ENCODE data around the gene KARS1.
"Not testable (repeated sequence)": the region's sequence is repeated elsewhere in the genome, so short reads cannot be mapped to it uniquely, and the experiment has no call there.

The KARS1 gene

DNA sequence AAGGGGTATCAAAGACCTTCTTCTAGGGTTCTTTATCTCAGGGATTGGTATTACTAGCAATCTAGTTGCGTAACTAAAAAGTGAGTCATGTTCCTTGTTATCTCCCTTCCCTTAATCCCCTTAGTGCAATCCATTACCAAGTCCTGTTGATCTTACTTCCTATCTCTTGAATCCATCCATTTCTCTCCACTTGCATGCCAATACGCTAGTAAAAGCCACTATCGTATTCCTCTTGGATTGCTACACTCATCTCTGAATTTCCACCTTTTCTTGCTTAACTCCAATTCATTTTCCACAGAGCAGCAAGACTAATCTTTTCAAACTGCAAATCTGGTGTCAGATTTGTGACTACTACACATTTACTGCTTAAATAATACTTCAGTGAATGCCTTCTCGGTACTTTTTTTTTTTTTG is 22.5 kb downstream of the KARS1 start:
- DNase-seq (ENCODE audit: low spot score): no peak

DNA sequence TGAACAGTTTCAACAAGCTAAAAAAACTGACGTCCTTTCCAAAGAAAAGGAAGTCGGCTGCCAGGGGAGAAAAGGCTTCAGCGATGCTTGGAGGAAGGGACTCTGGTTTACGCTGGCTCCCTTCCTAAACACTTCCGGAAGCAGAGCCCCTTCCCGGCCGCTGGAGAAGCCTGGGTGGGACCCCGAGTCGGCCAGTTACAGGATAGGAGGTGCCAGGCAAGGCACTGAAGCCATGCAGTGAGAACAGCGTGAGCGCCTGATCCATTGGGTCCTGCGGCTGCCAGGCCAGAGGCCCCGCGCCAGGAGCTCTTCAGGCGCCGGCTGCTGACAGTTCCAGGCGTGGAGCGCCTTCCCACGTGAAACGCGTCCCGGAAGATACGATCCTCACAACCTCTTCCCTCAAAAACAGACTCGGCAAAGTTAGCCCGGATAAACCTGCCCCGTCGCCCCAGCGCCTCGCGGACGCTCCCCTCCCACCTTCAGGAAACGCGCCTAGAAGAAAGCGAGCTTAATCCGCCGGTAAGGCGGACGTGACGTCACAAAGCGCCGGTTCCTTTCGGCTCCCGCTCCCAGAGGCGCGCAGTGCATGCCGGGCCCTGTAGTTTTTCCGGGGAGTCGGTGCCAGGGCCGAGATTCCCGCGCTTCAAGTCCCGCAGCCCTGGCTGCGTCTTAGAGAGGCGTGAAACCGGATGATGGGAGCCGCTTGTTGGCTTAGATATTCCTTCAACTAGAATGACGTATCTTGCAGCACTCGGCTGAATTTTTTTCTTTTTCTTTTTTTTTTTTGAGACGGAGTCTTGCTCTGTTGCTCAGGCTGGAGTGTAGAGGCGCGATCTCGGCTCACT is 24.5 kb downstream of the KARS1 start, which contains the start of gene ADAT1:
TSS of gene ADAT1 (minus strand) at position 521 of the 845 bp plus-strand sequence. CDS start 2,482 bp downstream, outside the sequence.
- peak; percentile 97 for DNase-seq (ENCODE audit: low spot score)

DNA sequence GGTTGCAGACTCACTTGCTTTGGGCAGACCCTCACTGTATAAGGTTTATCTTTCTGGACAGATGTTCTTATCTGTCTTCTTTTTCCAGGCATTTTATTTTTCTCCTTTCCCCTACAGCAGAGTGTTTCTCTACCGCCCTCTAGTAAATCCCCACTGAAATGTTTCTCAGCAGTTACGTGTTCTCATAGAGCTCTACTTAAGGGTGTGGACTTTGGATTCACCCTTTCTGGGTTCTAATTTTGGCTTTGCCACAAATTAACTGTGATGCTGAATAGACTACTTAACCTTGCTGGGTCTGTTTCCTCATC is 26.3 kb downstream of the KARS1 start:
- peak; percentile 35 for DNase-seq (ENCODE audit: low spot score)

DNA sequence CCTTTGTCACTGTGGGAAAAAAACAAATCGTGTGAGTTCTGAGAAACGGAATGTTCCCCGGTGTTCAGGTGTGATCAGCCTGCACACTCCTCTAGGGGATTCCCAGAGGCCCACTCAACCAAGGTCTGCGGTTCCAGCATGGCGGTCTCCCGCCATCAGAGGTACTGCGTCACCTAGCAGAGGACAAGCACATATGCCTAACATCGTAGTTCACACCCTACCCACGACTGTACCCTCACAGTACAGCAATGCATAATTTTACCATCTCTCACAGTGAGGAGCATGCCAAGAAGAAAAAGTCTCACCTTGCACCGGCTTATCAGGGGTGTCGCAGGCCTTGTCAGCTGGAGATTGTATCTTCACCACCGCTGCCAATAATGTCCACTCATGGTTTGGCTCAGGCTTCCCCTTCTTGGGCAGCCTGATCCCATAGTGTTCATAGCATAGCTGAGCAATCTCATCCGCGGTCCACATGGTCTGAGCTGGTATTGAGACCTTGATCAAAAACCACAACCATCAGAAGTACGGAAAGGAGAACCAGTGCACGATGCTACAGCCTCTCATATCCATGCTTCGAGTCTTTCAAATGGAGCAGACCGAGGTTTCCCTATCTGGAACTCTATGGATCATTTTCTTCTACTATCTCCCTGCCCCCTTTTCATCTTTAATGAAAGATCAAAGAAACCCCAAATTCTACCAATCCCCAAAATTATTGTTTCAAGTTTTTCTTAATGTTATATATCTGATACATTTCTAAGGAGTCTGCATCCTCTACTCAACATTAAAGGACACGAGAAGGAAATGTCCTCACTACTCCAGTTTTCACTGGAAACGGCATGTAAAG is 26.9 kb downstream of the KARS1 start:
- no peak for DNase-seq (ENCODE audit: low spot score)

DNA sequence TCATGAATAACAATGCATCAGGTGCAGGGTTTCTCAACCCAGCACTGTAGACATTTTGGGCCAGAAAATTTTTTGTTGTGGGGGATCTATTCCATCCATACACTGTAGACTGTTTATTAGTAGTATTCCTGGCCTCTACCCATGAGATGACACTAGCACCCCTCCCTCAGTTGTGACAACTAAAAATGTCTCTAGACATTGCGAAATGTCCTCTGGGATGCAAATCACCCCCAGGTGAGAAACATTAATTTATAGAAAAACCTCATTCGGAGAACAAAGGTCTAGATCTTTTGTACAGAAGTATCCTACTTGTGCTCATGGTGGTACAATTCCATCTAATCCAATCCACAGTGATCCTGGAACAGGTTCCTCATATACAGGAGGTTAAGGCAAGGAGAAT is 28.7 kb downstream of the KARS1 start:
- DNase-seq (ENCODE audit: low spot score): no peak

DNA sequence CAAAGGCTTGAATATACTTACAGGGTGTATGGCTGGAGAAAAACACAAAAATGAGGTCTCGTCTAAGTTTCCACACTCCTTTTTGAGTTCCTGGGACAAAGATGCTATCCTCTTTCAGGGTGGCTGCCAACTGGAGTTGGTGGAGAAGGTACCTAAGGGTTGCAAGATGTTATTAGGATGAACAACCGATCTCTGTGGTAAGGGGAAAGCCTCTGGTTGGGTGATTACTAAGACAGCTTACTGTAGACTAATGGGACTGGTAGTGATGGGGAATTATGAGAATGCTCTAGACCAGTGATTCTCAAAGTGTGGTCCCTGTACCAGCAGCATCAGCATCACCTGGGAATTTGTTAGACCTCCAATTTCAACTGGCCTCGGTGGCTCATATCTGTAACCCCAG is 30.3 kb downstream of the KARS1 start:
- no peak for DNase-seq (ENCODE audit: low spot score)

DNA sequence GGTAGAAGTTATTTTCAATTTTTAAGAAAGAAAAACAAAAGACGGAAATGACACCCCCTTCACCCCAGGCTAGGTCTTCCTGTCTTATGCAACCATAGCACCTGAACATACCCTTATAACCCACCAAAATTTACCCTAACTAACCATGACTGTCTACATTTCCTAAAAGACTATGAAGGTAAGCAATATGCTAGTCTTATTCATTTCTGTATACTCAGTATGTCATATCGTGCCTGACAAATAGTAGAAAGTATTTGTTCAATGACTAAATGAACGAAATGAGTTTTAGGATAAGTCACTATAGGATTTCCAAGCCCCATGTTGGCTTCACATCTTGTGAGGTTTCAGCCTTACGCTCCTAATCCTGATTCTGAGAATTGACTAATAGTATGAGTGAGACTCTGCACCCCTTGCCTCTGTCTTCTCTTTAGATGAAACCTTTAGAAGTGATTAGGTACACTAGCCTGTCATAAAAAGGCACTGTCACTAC is 30.9 kb downstream of the KARS1 start:
- DNase-seq (ENCODE audit: low spot score): no peak

DNA sequence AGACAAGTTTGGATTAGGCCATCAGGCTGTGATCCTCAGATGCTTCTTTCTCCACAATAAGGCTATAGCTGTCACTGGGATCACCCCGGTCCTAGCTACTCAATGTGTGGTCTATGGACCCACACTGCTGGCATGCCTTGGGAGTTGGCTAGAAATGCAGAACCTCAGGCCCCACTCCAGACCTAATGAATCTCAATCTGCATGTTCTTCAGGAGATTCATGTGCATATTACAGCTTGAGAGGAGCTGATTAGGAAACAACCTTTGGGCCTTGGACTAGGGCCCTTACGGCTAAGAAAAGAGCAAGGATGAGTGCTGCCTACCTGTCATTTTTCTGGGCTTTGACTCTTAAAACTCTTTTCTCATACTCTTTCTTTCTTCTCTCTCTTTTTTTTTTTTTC is 31.8 kb downstream of the KARS1 start:
- no peak for DNase-seq (ENCODE audit: low spot score)

DNA sequence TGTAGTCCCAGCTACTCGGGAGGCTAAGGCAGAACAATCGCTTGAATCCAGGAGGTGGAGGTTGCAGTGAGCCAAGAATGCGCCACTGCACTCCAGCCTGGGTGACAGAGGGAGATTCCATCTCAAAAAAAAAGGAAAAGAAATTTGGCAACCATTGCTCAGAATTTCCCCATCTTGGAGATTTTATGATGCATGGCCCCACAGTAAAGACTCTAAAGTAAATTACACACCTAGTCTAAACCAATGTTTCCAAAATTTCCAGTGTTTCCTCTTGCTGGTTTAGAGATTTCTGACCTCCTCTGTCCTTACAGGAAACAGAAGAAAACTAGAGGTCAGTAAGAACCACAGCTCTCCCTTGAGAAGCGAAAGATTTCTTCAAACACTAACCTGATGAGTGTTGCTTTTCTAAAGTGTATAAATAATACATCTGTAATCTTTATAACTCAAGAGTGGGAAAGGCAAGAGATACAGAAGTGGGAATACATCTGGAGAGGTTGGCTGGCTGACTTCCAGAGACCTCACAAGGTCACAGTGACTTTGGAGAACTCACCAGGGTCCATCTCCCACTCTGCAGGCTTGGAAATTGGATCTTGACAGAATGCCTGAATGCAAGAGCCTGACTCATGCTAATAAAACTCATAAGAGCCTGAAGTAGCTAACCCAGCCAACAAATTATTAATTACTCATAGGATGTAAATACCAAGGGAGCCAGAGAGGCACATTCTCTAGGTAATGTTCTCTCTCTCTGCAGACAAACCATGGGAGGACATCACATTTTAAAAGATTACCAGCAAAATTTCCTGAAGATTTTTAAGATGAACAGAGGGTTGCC is 33.2 kb downstream of the KARS1 start:
- DNase-seq (ENCODE audit: low spot score): no peak

DNA sequence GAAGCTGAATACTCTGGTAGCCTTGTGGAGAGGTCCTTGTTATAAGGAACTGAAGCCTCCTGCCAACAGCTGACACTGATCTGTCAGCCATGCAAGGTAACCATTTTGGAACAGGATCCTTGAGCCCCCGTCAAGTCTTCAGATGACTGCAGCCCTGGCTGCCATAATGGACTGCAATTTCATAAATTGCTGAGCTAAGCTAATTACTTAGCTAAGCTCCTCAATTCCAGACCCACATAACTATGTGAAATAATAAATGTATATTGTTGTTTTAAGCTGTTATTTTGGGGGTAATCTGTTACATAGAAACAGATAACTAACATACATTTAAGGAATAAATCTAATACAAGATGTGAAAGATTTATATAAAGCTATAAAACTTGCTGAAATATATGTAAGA is 41.0 kb downstream of the KARS1 start:
- no peak for DNase-seq (ENCODE audit: low spot score)

DNA sequence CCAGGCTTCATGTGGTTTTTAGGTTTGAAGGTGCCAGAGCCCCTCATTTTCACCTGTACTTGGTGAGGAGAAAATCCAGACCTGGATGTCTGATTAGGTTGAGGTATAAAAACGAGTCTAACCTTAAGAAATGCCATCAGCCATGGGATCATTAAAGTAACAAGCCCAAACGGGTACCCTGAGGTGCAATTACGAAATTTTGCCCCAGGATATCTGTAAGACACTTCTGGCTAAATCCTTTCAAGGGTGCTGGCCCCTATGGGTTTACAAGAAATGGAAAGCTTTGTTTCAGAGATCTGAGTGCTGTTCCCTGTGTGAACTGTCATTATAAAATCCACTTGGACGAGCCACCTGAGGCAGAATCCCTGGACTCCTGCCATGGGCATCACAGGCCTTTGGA is 44.2 kb downstream of the KARS1 start:
- no peak for DNase-seq (ENCODE audit: low spot score)

DNA sequence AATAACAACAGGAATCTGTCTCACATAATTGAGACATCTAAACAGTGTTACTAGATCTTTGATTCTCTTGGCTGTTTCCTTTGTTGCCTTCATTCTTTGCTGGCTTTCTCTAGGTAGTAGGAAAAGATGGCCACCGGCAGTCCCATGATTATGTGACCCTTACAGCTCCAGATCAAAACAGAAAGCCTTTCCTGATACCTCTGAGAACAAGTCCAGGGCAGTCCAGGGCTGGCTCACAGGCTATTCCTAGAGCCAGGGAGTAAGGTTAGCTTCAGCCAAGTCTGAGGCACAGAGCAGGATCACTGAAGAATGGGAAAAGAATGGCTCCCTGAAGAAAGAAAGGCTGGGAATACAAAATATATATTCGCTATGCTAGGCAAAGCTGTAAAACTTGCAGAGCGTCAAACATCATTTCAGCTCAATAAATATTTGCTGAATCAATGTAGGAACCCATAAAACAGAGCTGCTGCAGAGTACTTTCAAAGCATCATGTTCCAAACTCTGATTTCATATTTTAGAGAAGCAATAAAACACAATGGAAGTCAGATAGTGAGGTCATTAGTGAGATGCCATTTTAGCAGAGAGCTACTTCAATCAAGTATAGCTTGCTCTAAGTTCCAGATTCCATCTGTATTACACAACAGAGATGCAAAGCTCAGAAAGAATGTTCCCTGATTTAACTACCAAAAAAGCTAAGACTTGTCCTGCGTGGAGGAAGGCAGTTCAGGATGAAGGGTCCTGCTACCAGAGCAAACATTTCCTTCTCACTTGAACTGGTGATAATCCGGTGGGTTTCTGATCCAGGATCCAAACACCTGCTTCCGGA is 47.8 kb downstream of the KARS1 start:
- DNase-seq (ENCODE audit: low spot score): no peak

DNA sequence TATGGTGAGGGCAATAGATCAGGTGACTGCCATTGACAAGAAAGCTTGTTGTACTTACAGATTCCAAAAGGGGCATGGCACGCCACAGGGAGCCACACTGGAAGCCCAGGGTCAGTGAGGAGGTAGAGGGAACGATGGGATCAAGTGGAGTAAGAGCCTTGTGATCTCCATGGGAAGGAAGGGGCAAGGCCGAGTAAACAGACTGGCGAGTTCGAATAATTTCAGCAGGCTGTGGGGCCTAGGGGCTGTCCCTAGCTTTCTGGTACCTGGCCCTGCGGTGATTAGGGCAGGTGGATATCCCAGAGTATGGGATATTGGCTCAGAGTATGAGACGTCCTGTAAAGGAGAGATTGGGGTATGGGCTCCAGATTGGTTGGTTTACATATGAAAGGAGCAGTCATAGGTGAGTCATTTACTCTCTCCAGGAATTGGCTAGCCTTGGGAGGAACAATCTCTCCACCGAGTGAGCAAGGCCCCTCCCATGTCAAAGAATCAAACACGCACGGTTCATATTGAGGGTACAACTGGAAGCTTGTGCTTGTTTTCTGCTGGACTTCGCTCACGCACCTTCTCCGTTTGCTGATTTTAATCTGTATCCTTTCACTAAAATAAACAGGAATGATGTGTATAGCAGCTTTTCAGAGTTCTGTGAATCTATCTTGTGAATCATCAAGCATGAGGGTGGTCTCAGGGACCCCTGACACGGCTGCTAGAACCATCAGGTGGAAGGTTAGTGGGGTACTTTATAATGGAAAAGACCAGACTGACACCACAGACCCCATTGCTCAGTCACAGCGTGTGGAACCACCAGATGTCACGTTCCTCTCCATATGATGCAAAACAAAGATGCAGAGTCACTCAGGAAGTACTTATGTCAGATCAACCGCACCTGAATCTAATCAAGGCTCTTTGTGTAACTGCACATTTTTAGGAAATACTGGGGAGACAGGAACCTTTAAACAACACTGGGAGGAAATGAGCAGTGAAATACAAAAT is 53.3 kb downstream of the KARS1 start:
- DNase-seq (ENCODE audit: low spot score): no peak

DNA sequence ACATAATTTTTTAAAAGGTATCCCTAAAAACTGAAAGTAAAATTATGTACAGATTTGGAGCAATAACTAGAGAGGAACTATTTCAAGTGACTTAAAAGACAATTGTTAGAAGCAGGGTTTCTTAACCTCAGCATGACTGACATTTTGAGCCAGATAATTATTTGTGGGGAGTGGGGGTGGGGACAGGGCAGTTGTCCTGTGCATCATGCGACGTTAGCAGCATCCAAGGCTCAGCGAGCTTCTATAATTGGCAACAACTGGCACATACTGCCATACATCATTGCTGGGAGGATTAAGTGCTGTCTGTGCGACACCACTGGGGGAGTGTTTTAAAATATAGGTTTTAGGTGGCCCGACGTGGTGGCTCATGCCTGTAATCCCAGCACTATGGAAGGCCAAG is 54.2 kb downstream of the KARS1 start:
- no peak for DNase-seq (ENCODE audit: low spot score)

DNA sequence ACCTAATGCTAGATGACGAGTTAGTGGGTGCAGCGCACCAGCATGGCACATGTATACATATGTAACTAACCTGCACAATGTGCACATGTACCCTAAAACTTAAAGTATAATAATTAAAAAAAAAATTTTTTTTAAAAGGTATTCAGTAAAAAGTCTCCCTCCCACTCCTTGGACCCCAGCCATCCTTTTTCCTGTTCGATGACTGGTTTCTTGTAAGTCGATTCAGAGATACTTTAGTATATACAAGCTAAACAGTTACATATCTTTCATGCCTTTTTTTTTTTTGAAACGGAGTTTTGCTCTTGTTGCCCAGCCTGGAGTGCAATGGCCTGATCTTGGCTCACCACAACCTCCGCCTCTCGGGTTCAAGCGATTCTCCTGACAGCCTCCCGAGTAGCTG is 55.5 kb downstream of the KARS1 start:
- not testable (repeated sequence) for DNase-seq (ENCODE audit: low spot score)

DNA sequence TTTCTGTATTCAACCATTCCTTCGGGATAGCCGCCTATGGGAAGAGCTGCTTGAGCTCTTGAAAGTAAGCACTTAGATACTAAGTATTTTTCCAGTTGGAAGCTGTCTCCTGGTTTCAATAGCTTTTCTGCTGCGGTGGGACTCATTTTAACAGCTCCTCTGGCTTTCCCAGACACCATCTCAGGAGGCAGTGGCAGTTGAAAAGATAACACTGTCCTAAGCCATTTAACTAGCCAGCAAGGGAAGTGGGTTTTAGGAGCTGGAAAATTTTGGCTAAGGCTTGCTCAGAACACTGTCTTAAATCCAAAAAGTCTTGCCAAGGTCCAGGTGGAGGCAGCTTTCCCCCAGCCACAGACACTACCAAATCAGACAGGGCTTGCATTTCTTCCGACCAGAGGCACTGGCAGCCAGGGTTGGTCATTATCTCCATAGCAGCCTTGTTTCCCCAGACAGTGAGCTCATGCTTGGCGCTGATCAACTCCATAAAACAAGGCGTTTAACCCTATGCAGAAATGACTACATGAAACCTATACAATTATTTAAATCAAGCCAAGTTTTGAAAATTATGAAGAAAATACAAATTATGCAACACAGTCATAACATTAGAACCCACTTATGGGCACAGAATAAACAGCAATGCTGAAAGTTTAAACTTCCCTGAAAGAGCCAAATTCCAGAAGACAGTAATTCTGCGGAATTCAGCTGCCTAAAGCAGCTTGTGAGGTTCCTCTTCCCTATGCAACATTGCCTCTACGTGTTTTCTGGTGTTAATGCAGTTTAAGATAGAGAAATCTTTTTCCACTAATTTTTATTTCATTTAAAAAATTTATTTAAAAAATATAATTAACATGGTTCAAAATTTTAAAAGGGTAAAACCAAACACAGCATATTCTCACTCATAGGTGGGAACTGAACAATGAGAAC is 56.3 kb downstream of the KARS1 start:
- peak; percentile 75 for DNase-seq (ENCODE audit: low spot score)

DNA sequence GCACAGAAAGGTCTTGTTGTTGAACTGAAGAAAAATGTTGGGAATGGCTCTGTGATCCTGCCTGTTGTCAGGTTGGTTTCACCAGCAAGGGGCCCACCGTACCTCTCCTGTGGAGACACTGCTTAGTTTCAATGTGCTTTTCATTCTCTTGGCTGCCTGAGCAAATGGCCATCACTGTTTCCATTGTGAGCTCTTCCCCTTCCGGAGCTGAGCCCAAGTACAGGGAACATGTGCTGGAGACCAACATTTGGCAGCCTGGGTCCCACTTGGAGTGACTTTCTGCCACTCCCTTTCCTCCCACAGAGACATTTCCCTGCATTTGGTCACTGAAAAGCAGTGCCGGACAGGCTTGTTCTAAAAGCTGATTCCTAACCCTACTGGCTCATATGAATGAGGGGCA is 58.2 kb downstream of the KARS1 start:
- DNase-seq (ENCODE audit: low spot score): peak; percentile 54

DNA sequence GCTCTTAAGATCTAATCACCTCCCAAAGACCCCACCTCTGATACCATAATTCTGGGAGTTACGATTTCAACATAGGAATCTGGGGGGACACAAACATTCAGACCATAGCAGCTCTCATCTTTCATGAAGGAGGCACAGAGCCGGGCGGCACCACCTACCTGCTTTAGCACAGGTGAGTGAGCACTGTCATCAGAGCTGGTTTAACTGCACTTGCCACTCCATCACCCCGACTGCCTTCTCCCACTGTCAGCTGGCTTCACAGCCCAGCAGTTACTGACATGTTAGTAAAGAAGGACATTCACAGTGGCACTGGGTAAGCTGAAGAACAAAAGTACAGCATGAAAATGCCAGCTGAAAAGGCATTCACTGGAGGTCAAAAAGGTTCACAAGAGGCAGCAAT is 58.7 kb downstream of the KARS1 start:
- DNase-seq (ENCODE audit: low spot score): no peak

DNA sequence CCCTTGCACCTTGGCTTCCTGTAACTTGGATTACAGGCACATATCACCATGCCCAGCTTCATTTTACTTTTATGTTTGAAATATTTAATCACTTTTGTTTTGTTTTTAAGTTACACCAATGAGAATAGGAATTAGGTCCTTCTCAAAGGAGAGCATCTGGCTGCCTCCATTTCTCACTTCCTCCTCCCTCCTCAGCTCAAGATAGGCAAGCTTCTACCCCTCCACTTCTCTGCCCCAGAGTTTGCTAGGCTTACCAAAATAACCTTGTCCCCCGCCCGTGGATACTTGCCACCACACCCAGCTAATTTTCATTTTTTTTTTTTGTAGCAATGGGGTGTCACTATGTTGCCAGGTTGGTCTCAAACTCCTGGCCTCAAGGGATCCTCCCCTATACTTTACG is 63.4 kb downstream of the KARS1 start:
- DNase-seq (ENCODE audit: low spot score): no peak

All from Ammon's horn (tissue), 1 donor.